ENCODE measurements around the gene NPTX1. TPM values are rescaled to one million over a fixed set of nuclear protein-coding genes. Genes with fewer than 3 reads are reported as not detected.

The NPTX1 gene
- not detected for total RNA-seq

GRCh38 chr17:80475910-80476876, at the start of gene NPTX1:
NPTX1 (minus strand) TSS chr17:80476607; CDS start chr17:80476446, 161 bp downstream.
- no peak for TF ChIP-seq CTCF (IDR thresholded peaks at IDR 0.05; ENCODE audit: low read depth)

GRCh38 chr17:80523956-80524712, 47.7 kb upstream of the NPTX1 start:
- no peak for TF ChIP-seq CTCF (IDR thresholded peaks at IDR 0.05; ENCODE audit: low read depth)

- no peak for TF ChIP-seq CTCF (IDR thresholded peaks at IDR 0.05; ENCODE audit: low read depth)
These were observed 46.8 kb upstream of the NPTX1 start for GRCh38 chr17:80523054-80523744.

GRCh38 chr17:80520810-80521455, 44.5 kb upstream of the NPTX1 start:
- no peak for TF ChIP-seq CTCF (IDR thresholded peaks at IDR 0.05; ENCODE audit: low read depth)

- TF ChIP-seq CTCF (IDR thresholded peaks at IDR 0.05; ENCODE audit: low read depth) = no peak
These were observed 42.8 kb upstream of the NPTX1 start for GRCh38 chr17:80519091-80519781.

- TF ChIP-seq CTCF (IDR thresholded peaks at IDR 0.05; ENCODE audit: low read depth) = no peak
These were observed 42.0 kb upstream of the NPTX1 start for GRCh38 chr17:80518392-80518791.
